Left lung (tissue), 10 donors: ENCODE measurements around the gene NF2. TPM values are rescaled to one million over a fixed set of nuclear protein-coding genes. Genes with fewer than 3 reads are reported as not detected.
A peak's percentile ranks its signal among the peaks of the same experiment; 100 is the strongest.

Source experiments
- ATAC-seq: fragments of 200-7000 bp; cut with Tn5 transposase; one replicate; pipeline ENCODE4 v1.9.1; 2020; ENCODE audit warnings: moderate library complexity
- DNase-seq, 4 donors: peaks; one replicate each; pipeline ENCODE4 v3.0.0-alpha.2; 2013 to 2020
- H3K27ac ChIP-seq, 2 donors: fragments of 200-600 bp; sonication (generic) in 1 of 2; one replicate each; pipeline versions ENCODE4 v1.5.0 to v1.8.0; 2020 to 2021
- H3K27me3 ChIP-seq, 2 donors: fragments of 200-600 bp; sonication (generic) in 1 of 2; one replicate each; pipeline versions ENCODE4 v1.5.0 to v1.8.0; 2020 to 2021
- H3K36me3 ChIP-seq, 2 donors: fragments of 200-600 bp; sonication (generic) in 1 of 2; one replicate each; pipeline versions ENCODE4 v1.5.0 to v1.8.0; 2020 to 2021
- H3K4me1 ChIP-seq, 2 donors: fragments of 200-600 bp; one replicate each; pipeline ENCODE4 v1.8.0; 2021
- H3K4me3 ChIP-seq, 2 donors: fragments of 200-600 bp; sonication (generic) in 1 of 2; one replicate each; pipeline versions ENCODE4 v1.5.0 to v1.8.0; 2020 to 2021; ENCODE audit warnings: mild to moderate bottlenecking in 1 of 2
- H3K9me3 ChIP-seq, 2 donors: fragments of 200-600 bp; sonication (generic) in 1 of 2; one replicate each; pipeline versions ENCODE4 v1.5.0 to v1.8.0; 2020 to 2021
- CTCF ChIP-seq, 2 donors: fragments of 200-600 bp; sonication (generic) in 1 of 2; IDR thresholded peaks; one replicate each; pipeline versions ENCODE4 v1.5.0 to v1.8.0; 2021; ENCODE audit warnings: antibody characterized with exemption in 2 of 2
- intact Hi-C, 2 donors: fragments of 100-400 bp; cut with DNase I; formaldehyde crosslinking; loops; one replicate each; pipeline versions ENCODE4 v1.11.2 to v1.14.2; 2022
- polyA plus RNA-seq, 6 donors: library from polyadenylated mRNA; unstranded; fragments of 120-200 nt; gene quantifications; one replicate each; pipeline ENCODE4 v1.2.1, GENCODE V29; 2013; ENCODE audit not compliant: insufficient read length in 6 of 6
- total RNA-seq, 2 donors: library from RNA; stranded (reverse); fragmentation: NEBNext Ultra II Directional; extraction: Animal tissue kit (Norgen Biotek cat#: 25700); gene quantifications; one replicate each; pipeline ENCODE4 v1.2.1, GENCODE V29; 2021
- donor health status: DM: no; HTN: yes; CAD: no.
- donor health status: DM: no; HTN: no; CAD: no.

NF2 gene
- total and polyA plus RNA-seq, 8 donors = 20.1 to 65.3 (median 23.4) TPM

GRCh38 chr22:29689880-29690213 is 86.4 kb downstream of the NF2 start:
- TF ChIP-seq CTCF (IDR thresholded peaks at IDR 0.05) = peak; percentile 52 to 65
- intact Hi-C loops = no loop called here
- no peaks in the 10 kb centered on the region for H3K27me3 ChIP-seq
- no peak overlapping the region for H3K4me3 ChIP-seq
- no peak overlapping the region for H3K27ac ChIP-seq
- no peaks in the 10 kb centered on the region for H3K9me3 ChIP-seq
- peak; percentile 86 for ATAC-seq
- DNase-seq = peak; percentile 27 to 87 (median 68)
- H3K36me3 ChIP-seq = peaks cover 0 to 70% of the 10 kb centered on the region in 2 donors
- H3K4me1 ChIP-seq = no peaks in the 10 kb centered on the region

- ATAC-seq = no peak
- Histone ChIP-seq H3K4me1 (no peaks in the 10 kb centered on the region), H3K36me3 (peaks cover 0 to 74% of the 10 kb centered on the region in 2 donors), H3K27ac (no peak overlapping the region), H3K9me3 (no peaks in the 10 kb centered on the region), H3K4me3 (no peak overlapping the region), H3K27me3 (no peaks in the 10 kb centered on the region)
- no peak for TF ChIP-seq CTCF (IDR thresholded peaks at IDR 0.05)
- intact Hi-C loops = no loop called here
- DNase-seq = no peak
Observed at GRCh38 chr22:29690476-29690875, 87.0 kb downstream of the NF2 start.

GRCh38 chr22:29691636-29692326 is 88.3 kb downstream of the NF2 start:
- TF ChIP-seq CTCF (IDR thresholded peaks at IDR 0.05) = no peak
- DNase-seq (no peak), ATAC-seq (no peak)
- Histone ChIP-seq H3K9me3 (no peaks in the 10 kb centered on the region), H3K36me3 (peaks cover 0 to 83% of the 10 kb centered on the region in 2 donors), H3K4me3 (no peak overlapping the region), H3K4me1 (no peaks in the 10 kb centered on the region), H3K27ac (no peak overlapping the region), H3K27me3 (no peaks in the 10 kb centered on the region)
- intact Hi-C loops = no loop called here

- H3K27me3 ChIP-seq = no peaks in the 10 kb centered on the region
- peaks cover 0 to 83% of the 10 kb centered on the region in 2 donors for H3K36me3 ChIP-seq
- intact Hi-C loops = no loop called here
Observed at GRCh38 chr22:29692327-29692640, 88.9 kb downstream of the NF2 start.

GRCh38 chr22:29693161-29693560 is 89.7 kb downstream of the NF2 start:
- Histone ChIP-seq H3K27me3 (no peaks in the 10 kb centered on the region), H3K27ac (no peak overlapping the region), H3K36me3 (peaks cover 0 to 82% of the 10 kb centered on the region in 2 donors), H3K9me3 (no peaks in the 10 kb centered on the region), H3K4me1 (no peaks in the 10 kb centered on the region), H3K4me3 (no peak overlapping the region)
- ATAC-seq = no peak
- TF ChIP-seq CTCF (IDR thresholded peaks at IDR 0.05) = no peak
- intact Hi-C loops = no loop called here
- peak in 1 of 4 donors; percentile 0 for DNase-seq

More at GRCh38 chr22:29692327-29692640, 88.9 kb downstream of the NF2 start:
- Histone ChIP-seq H3K4me3 (no peak overlapping the region), H3K27ac (no peak overlapping the region), H3K9me3 (no peaks in the 10 kb centered on the region), H3K4me1 (no peaks in the 10 kb centered on the region)
- ATAC-seq = no peak
- no peak for DNase-seq
- no peak for TF ChIP-seq CTCF (IDR thresholded peaks at IDR 0.05)
